ENCODE data around the gene IL37.

DNA sequence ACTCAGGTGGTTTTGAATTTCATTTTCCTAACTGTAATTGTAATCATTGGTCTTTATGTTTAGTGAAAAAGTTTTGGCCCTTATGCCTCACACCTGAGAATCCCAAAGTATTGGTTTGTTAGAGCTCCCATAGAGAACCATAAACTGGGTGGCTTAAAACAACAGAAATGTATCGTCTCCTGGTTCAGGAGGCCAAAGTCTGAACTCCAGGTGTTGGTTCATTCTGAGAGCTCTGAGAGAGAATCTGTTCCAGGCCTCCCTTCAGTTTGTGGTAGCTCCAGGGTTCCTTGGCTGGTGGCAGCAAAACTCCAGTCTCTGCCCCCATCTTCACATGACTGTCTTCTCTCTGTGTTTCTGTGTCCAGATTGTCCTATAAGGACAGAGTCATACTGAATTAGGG lies 11.0 kb downstream of the IL37 start:
- TF ChIP-seq SUZ12 (IDR thresholded peaks at IDR 0.05; ENCODE audit: extremely low read depth, insufficient read depth, insufficient read length) (no peak), YY1 (IDR thresholded peaks at IDR 0.05; ENCODE audit: insufficient read depth, insufficient read length) (no peak)
